H1 (cell line): ENCODE results near the gene ITM2A. TPM values are rescaled to one million over a fixed set of nuclear protein-coding genes. Genes with fewer than 3 reads are reported as not detected.

Experiments
- CTCF ChIA-PET: fragments of 300-600 bp; sonication (Branson Sonifier 250); formaldehyde crosslinking; loops from one replicate; lab custom pipeline; 2021; ENCODE audit not compliant: partially characterized antibody; lab: Charles Lee
- POLR2A ChIA-PET: fragments of 300-600 bp; sonication (Branson Sonifier 250); formaldehyde crosslinking; loops from one replicate; lab custom pipeline; 2021; ENCODE audit warnings: inconsistent platforms; ENCODE audit not compliant: partially characterized antibody; lab: Charles Lee
- DNase-seq, 2 experiments: peaks; one replicate each; pipeline versions ENCODE4 v3.0.0 to v3.0.0-alpha.2; 2010 to 2022; ENCODE audit warnings: low spot score in 2 of 2, low read depth in 1 of 2, mixed read lengths in 1 of 2
- FAIRE-seq: peaks from 2 replicates; lab custom pipeline; 2011; peaks lifted over from hg19 to GRCh38; lab: Jason Lieb, UNC
- H2AFZ ChIP-seq: 2 replicates; pipeline ENCODE4 v1.8.1; 2012; ENCODE audit warnings: low read length, inconsistent platforms
- H2AK5ac ChIP-seq: 2 replicates; pipeline ENCODE4 v1.6.1; 2013; ENCODE audit warnings: low read depth, low read length
- H2BK120ac ChIP-seq: replicated peaks from 2 replicates; pipeline ENCODE3; 2013; ENCODE audit warnings: low read depth, low read length, inconsistent platforms
- H2BK12ac ChIP-seq: 2 replicates; pipeline ENCODE4 v1.6.1; 2013; ENCODE audit warnings: low read depth, low read length
- H2BK15ac ChIP-seq: 2 replicates; pipeline ENCODE4 v1.6.1; 2013; ENCODE audit warnings: low read length
- H2BK20ac ChIP-seq: 2 replicates; pipeline ENCODE4 v1.6.1; 2013; ENCODE audit warnings: low read length
- H2BK5ac ChIP-seq: 2 replicates; pipeline ENCODE4 v1.6.1; 2013; ENCODE audit warnings: low read depth, low read length
- H3K14ac ChIP-seq: 2 replicates; pipeline ENCODE4 v1.6.1; 2013; ENCODE audit warnings: inconsistent platforms; ENCODE audit not compliant: insufficient read length
- H3K18ac ChIP-seq: 2 replicates; pipeline ENCODE4 v1.6.1; 2013; ENCODE audit warnings: low read length; ENCODE audit errors: extremely low read depth
- H3K23ac ChIP-seq: 2 replicates; pipeline ENCODE4 v1.6.1; 2013; ENCODE audit warnings: inconsistent platforms; ENCODE audit not compliant: insufficient read length
- H3K23me2 ChIP-seq: 2 replicates; pipeline ENCODE4 v1.6.1; 2013; ENCODE audit warnings: low read depth, low read length
- H3K27ac ChIP-seq: 2 replicates; pipeline ENCODE4 v1.6.1; 2011; ENCODE audit warnings: low read depth, low read length, inconsistent platforms
- H3K27me3 ChIP-seq, 4 experiments: replicated peaks in 1 of 4; 1 replicate in 1 of 4; 2 replicates in 3 of 4; pipeline versions ENCODE4 v1.6.1 to v1.8.1; 2011 to 2013; ENCODE audit warnings: low read length in 3 of 4, mild to moderate bottlenecking in 3 of 4, inconsistent platforms in 2 of 4, mixed read lengths in 2 of 4, moderate library complexity in 1 of 4; ENCODE audit not compliant: control insufficient read depth in 3 of 4, insufficient read depth in 3 of 4; ENCODE audit errors: extremely low read depth in 1 of 4
- H3K36me3 ChIP-seq, 4 experiments: 2 replicates each; pipeline versions ENCODE4 v1.6.1 to v1.8.1; 2011 to 2013; ENCODE audit warnings: mild to moderate bottlenecking in 4 of 4, low read length in 3 of 4, moderate library complexity in 2 of 4, control low read depth in 1 of 4, inconsistent platforms in 1 of 4; ENCODE audit not compliant: insufficient read depth in 4 of 4, control insufficient read depth in 2 of 4
- H3K4ac ChIP-seq: replicated peaks from 2 replicates; pipeline ENCODE3; 2013; ENCODE audit warnings: low read length, low read depth, mixed read lengths, inconsistent platforms; ENCODE audit not compliant: insufficient read length
- H3K4me1 ChIP-seq, 4 experiments: replicated peaks in 1 of 4; 1 replicate in 1 of 4; 2 replicates in 3 of 4; pipeline versions ENCODE4 v1.6.1 to v1.8.1; 2011 to 2013; ENCODE audit warnings: low read length in 3 of 4, inconsistent platforms in 2 of 4, mixed read lengths in 1 of 4; ENCODE audit not compliant: insufficient read depth in 4 of 4, control insufficient read depth in 3 of 4
- H3K4me2 ChIP-seq, 2 experiments: 2 replicates each; pipeline versions ENCODE4 v1.6.1 to v1.8.1; 2011 to 2013; ENCODE audit warnings: low read depth in 2 of 2, low read length in 2 of 2, control low read depth in 1 of 2, inconsistent platforms in 1 of 2, mild to moderate bottlenecking in 1 of 2; ENCODE audit not compliant: insufficient read depth in 1 of 2
- H3K4me3 ChIP-seq, 4 experiments: fragments of 200-600, 300-600 bp in 1 of 4; sonication (generic), shearing (Covaris generic), sonication (Bioruptor Twin) in 1 of 4; 2 replicates each; pipeline versions ENCODE4 v1.5.1 to v1.8.1; 2011 to 2016; ENCODE audit warnings: low read length in 4 of 4, low read depth in 3 of 4, control low read depth in 2 of 4, inconsistent platforms in 2 of 4, mild to moderate bottlenecking in 2 of 4, mixed read lengths in 1 of 4, moderate library complexity in 1 of 4; ENCODE audit not compliant: insufficient read depth in 2 of 4; ENCODE audit errors: extremely low read depth in 1 of 4
- H3K56ac ChIP-seq: replicated peaks from 2 replicates; pipeline ENCODE3; 2013; ENCODE audit warnings: low read depth, mild to moderate bottlenecking, mixed read lengths, low read length, inconsistent platforms; ENCODE audit not compliant: insufficient read length
- H3K79me1 ChIP-seq: 2 replicates; pipeline ENCODE4 v1.6.1; 2013; ENCODE audit warnings: low read depth, low read length, control low read depth
- H3K79me2 ChIP-seq, 2 experiments: 2 replicates each; pipeline versions ENCODE4 v1.6.1 to v1.8.1; 2012 to 2013; ENCODE audit warnings: low read length in 2 of 2, mild to moderate bottlenecking in 2 of 2, inconsistent platforms in 1 of 2; ENCODE audit not compliant: insufficient read depth in 2 of 2, control insufficient read depth in 1 of 2
- H3K9ac ChIP-seq, 4 experiments: replicated peaks in 1 of 4; 1 replicate in 1 of 4; 2 replicates in 3 of 4; pipeline versions ENCODE4 v1.6.1 to v1.8.1; 2011 to 2013; ENCODE audit warnings: low read depth in 3 of 4, low read length in 3 of 4, control low read depth in 2 of 4, mild to moderate bottlenecking in 2 of 4, moderate library complexity in 2 of 4, inconsistent platforms in 1 of 4; ENCODE audit errors: extremely low read depth in 1 of 4
- H3K9me3 ChIP-seq, 2 experiments: 2 replicates each; pipeline versions ENCODE4 v1.6.1 to v1.8.1; 2012 to 2013; ENCODE audit warnings: mild to moderate bottlenecking in 2 of 2, moderate library complexity in 2 of 2, control low read depth in 1 of 2, inconsistent platforms in 1 of 2, low read depth in 1 of 2, low read length in 1 of 2, mixed read lengths in 1 of 2; ENCODE audit not compliant: insufficient read depth in 2 of 2
- H4K20me1 ChIP-seq, 2 experiments: replicated peaks in 1 of 2; 2 replicates each; pipeline versions ENCODE3 to v1.8.1; 2011 to 2013; ENCODE audit warnings: inconsistent platforms in 2 of 2, low read length in 2 of 2, mild to moderate bottlenecking in 1 of 2; ENCODE audit not compliant: insufficient read depth in 2 of 2, control insufficient read depth in 1 of 2
- H4K5ac ChIP-seq: 2 replicates; pipeline ENCODE4 v1.6.1; 2013; ENCODE audit warnings: low read length, low read depth, mixed read lengths, inconsistent platforms; ENCODE audit not compliant: insufficient read length
- H4K8ac ChIP-seq: 2 replicates; pipeline ENCODE4 v1.8.0; 2013; ENCODE audit warnings: mild to moderate bottlenecking, moderate library complexity, low read length, inconsistent platforms; ENCODE audit not compliant: insufficient read depth; ENCODE audit errors: extremely low read depth
- H4K91ac ChIP-seq: replicated peaks from 2 replicates; pipeline ENCODE3; 2013; ENCODE audit warnings: low read length, mixed read lengths, inconsistent platforms; ENCODE audit not compliant: insufficient read length
- CHD2 ChIP-seq: IDR thresholded peaks from 2 replicates; pipeline ENCODE4 v1.6.1; 2012; ENCODE audit warnings: low read length, improper control_type of control experiment
- CTCF ChIP-seq, 3 experiments: IDR thresholded peaks; 1 replicate in 2 of 3; 2 replicates in 1 of 3; pipeline versions ENCODE4 v1.5.1 to v1.6.1; 2011; ENCODE audit warnings: low read length in 3 of 3, mild to moderate bottlenecking in 3 of 3, inconsistent platforms in 2 of 3, low read depth in 1 of 3, moderate library complexity in 1 of 3; ENCODE audit not compliant: insufficient read depth in 1 of 3; ENCODE audit errors: control extremely low read depth in 1 of 3
- EGR1 ChIP-seq: IDR thresholded peaks from 2 replicates; pipeline ENCODE4 v1.6.1; 2011; ENCODE audit warnings: low read depth, low read length, borderline replicate concordance
- GABPA ChIP-seq: IDR thresholded peaks from 2 replicates; pipeline ENCODE4 v1.6.1; 2011; ENCODE audit warnings: mild to moderate bottlenecking, low read length, moderate library complexity, borderline replicate concordance; ENCODE audit not compliant: insufficient read depth
- SIN3A ChIP-seq, 2 experiments: IDR thresholded peaks in 1 of 2; conservative IDR thresholded peaks in 1 of 2; 2 replicates each; pipeline ENCODE4 v1.6.1; 2011 to 2012; ENCODE audit warnings: low read length in 2 of 2, improper control_type of control experiment in 1 of 2, low read depth in 1 of 2, mild to moderate bottlenecking in 1 of 2
- SP1 ChIP-seq: IDR thresholded peaks from 2 replicates; pipeline ENCODE4 v1.6.1; 2011; ENCODE audit warnings: low read depth, low read length
- SP2 ChIP-seq: IDR thresholded peaks from 2 replicates; pipeline ENCODE4 v1.6.1; 2012; ENCODE audit warnings: mild to moderate bottlenecking, low read length, inconsistent platforms
- TBP ChIP-seq: IDR thresholded peaks from 2 replicates; pipeline ENCODE4 v1.6.1; 2011; ENCODE audit warnings: low read depth, low read length, improper control_type of control experiment
- polyA plus RNA-seq, 7 experiments: library from polyadenylated mRNA; depleted of rRNA in 3 of 7; stranded (reverse) in 5 of 7; unstranded in 2 of 7; fragments of >200 nt in 5 of 7; fragments of 200-250 nt in 2 of 7; gene quantifications; 1 replicate in 5 of 7; 2 replicates in 1 of 7; 4 replicates in 1 of 7; pipeline versions ENCODE4 v1.2.1 to v1.2.3, GENCODE V29; 2011 to 2013; ENCODE audit warnings: missing spikeins in 2 of 7, mixed read lengths in 2 of 7
- total RNA-seq: library from RNA; stranded (reverse); fragmentation: NEBNext Ultra II Directional; extraction: Animal tissue kit (Norgen Biotek cat#: 25700); gene quantifications from 2 replicates; pipeline ENCODE4 v1.2.1, GENCODE V29; 2021

Gene ITM2A
- total and polyA plus RNA-seq, 2 of the 8 experiments (the other 6 are each of a cell fraction or from before 2014, with no cell fraction given): 35.7 to 52.0 TPM

DNA sequence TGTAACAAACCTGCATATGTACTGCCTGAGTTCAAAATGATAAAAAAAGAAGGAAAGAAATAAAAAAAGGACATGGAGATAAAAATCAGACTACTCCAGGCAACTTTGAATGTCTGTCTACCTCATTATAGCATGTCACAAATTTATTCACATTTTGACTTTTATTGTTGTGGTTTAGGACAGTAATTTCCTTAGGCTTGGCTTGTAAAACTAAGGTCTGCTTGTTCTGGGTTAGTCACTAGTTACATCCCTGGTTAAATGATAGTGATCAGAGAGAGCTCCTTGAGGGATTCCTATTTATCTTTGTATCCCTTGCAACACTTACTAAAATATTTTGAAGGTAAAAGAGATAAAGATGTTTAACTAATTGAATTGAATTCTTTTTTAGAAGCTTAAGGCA, 42.5 kb upstream of the ITM2A start:
- TF ChIP-seq SP1: no peak
- no peak for TF ChIP-seq SIN3A (conservative IDR thresholded peaks at IDR 0.05 in 1 of 2, IDR thresholded peaks at IDR 0.05 in 1 of 2; ENCODE audit: low read depth in 1 of 2, low read length in 2 of 2)
- TF ChIP-seq GABPA: no peak
- no peak for TF ChIP-seq CTCF (IDR thresholded peaks at IDR 0.05; ENCODE audit: control extremely low read depth in 1 of 3, insufficient read depth in 1 of 3, low read depth in 1 of 3, low read length in 3 of 3)
- TF ChIP-seq CHD2: no peak
- TF ChIP-seq EGR1: no peak
- no peak for TF ChIP-seq SP2
- TF ChIP-seq TBP: no peak

More for the DNA sequence above, 42.5 kb upstream of the ITM2A start:
- Histone ChIP-seq H4K8ac (no peak overlapping the region), H3K4me2 (no peak overlapping the region), H4K91ac (no peak overlapping the region), H3K18ac (no peak overlapping the region), H2AK5ac (no peak overlapping the region), H3K27me3 (no peaks in the 10 kb centered on the region), H2BK5ac (no peak overlapping the region), H3K4me1 (no peaks in the 10 kb centered on the region), H2BK120ac (no peak overlapping the region), H3K9me3 (no peaks in the 10 kb centered on the region), H3K4me3 (no peak overlapping the region), H3K4ac (no peak overlapping the region), H2BK15ac (no peak overlapping the region), H3K79me2 (no peaks in the 10 kb centered on the region), H3K23ac (no peak overlapping the region), H2AFZ (no peak overlapping the region), H3K9ac (no peak overlapping the region), H3K36me3 (no peaks in the 10 kb centered on the region), H3K79me1 (no peaks in the 10 kb centered on the region), H2BK20ac (no peak overlapping the region), H4K5ac (no peak overlapping the region), H3K14ac (no peak overlapping the region), H4K20me1 (no peaks in the 10 kb centered on the region), H3K23me2 (no peaks in the 10 kb centered on the region), H3K56ac (no peak overlapping the region), H2BK12ac (no peak overlapping the region), H3K27ac (no peak overlapping the region)
- CTCF ChIA-PET: no interaction called here
- DNase-seq: no peak
- POLR2A ChIA-PET: no interaction called here
- no peak for FAIRE-seq
